K562 (cell line): ENCODE results near the gene ADAP2. TPM values are rescaled to one million over a fixed set of nuclear protein-coding genes. Genes with fewer than 3 reads are reported as not detected.
A peak's percentile ranks its signal among the peaks of the same experiment; 100 is the strongest.

Experiments used
- ATAC-seq: fragments of 200-7000 bp; cut with Tn5 transposase; 3 replicates; pipeline ENCODE4 v1.9.1; 2020; ENCODE audit warnings: moderate library complexity
- BruUV-seq: library from RNA; stranded (reverse); fragments of 400-500 nt; replicated peaks from 2 replicates; lab custom pipeline; 2021; lab: Mats Ljungman, UMichigan
- CTCF ChIA-PET: fragments of 300-600 bp; formaldehyde crosslinking; extraction: SDS; loops from one replicate; lab custom pipeline; 2021; ENCODE audit warnings: low intra/inter-chr PET ratio; lab: Yijun Ruan, JAX
- POLR2A ChIA-PET: fragments of 300-600, 350-650 bp; sonication (Branson Sonifier 250); formaldehyde crosslinking; extraction: SDS; loops from one replicate; lab custom pipeline; 2021; ENCODE audit warnings: antibody characterized with exemption, inconsistent platforms; lab: Yijun Ruan, JAX
- DNase-seq, 4 experiments: peaks; one replicate each; pipeline versions ENCODE4 v3.0.0 to v3.0.0-alpha.2; 2011 to 2018; ENCODE audit warnings: low spot score in 3 of 4, mixed read lengths in 3 of 4; ENCODE audit errors: extremely low read depth in 1 of 4
- FAIRE-seq: peaks from 2 replicates; lab custom pipeline; 2011; peaks lifted over from hg19 to GRCh38; lab: Jason Lieb, UNC
- H2AFZ ChIP-seq: 2 replicates; pipeline ENCODE4 v1.6.0; 2011; ENCODE audit warnings: low read depth, low read length, control low read depth, inconsistent platforms
- H3K27ac ChIP-seq: fragments of 200-600 bp; 3 replicates; pipeline ENCODE4 v1.8.0; 2011; ENCODE audit warnings: low read depth, mild to moderate bottlenecking, control low read depth, inconsistent platforms, low read length, moderate library complexity, mixed read lengths; ENCODE audit errors: extremely low read depth
- H3K27me3 ChIP-seq, 2 experiments: fragments of 300-600 bp in 1 of 2; 2 replicates in 1 of 2; 3 replicates in 1 of 2; pipeline versions ENCODE4 v1.6.0 to v1.8.0; 2011; ENCODE audit warnings: inconsistent platforms in 2 of 2, low read length in 2 of 2, mild to moderate bottlenecking in 1 of 2, mixed read lengths in 1 of 2, moderate library complexity in 1 of 2; ENCODE audit not compliant: control insufficient read depth in 2 of 2, insufficient read depth in 2 of 2
- H3K36me3 ChIP-seq: fragments of 300-600 bp; 3 replicates; pipeline ENCODE4 v1.8.0; 2011; ENCODE audit warnings: mild to moderate bottlenecking, low read length, inconsistent platforms; ENCODE audit not compliant: control insufficient read depth, insufficient read depth
- H3K4me1 ChIP-seq, 2 experiments: fragments of 200-600 bp in 1 of 2; replicated peaks in 1 of 2; 2 replicates in 1 of 2; 3 replicates in 1 of 2; pipeline versions ENCODE4 v1.5.1 to v1.8.0; 2011; ENCODE audit warnings: inconsistent platforms in 2 of 2, low read length in 2 of 2, mild to moderate bottlenecking in 1 of 2, mixed read lengths in 1 of 2, moderate library complexity in 1 of 2; ENCODE audit not compliant: control insufficient read depth in 2 of 2, insufficient read depth in 2 of 2
- H3K4me2 ChIP-seq: 2 replicates; pipeline ENCODE4 v1.6.1; 2011; ENCODE audit warnings: low read length, control low read depth, inconsistent platforms, mixed read lengths; ENCODE audit not compliant: insufficient read depth
- H3K4me3 ChIP-seq: fragments of 200-600 bp; sonication (generic), shearing (Covaris generic); 2 replicates; pipeline ENCODE4 v1.5.1; 2016; ENCODE audit warnings: control low read depth, inconsistent platforms
- H3K79me2 ChIP-seq: fragments of 200-600 bp; 3 replicates; pipeline ENCODE4 v1.8.0; 2011; ENCODE audit warnings: low read length, inconsistent platforms; ENCODE audit not compliant: control insufficient read depth, insufficient read depth
- H3K9ac ChIP-seq, 2 experiments: 2 replicates each; pipeline versions ENCODE4 v1.6.0 to v1.6.1; 2011; ENCODE audit warnings: low read depth in 2 of 2, low read length in 2 of 2, control low read depth in 1 of 2, inconsistent platforms in 1 of 2, mild to moderate bottlenecking in 1 of 2, mixed read lengths in 1 of 2; ENCODE audit not compliant: insufficient read depth in 1 of 2
- H3K9me1 ChIP-seq: one replicate; pipeline ENCODE4 v1.6.0; 2011; ENCODE audit warnings: inconsistent platforms, mild to moderate bottlenecking, low read length, moderate library complexity; ENCODE audit not compliant: control insufficient read depth, insufficient read depth
- H3K9me3 ChIP-seq: replicated peaks from 2 replicates; pipeline ENCODE4 v1.5.1; 2011; ENCODE audit warnings: low read depth, low read length, inconsistent platforms; ENCODE audit not compliant: control insufficient read depth, insufficient read depth
- H4K20me1 ChIP-seq: replicated peaks from 2 replicates; pipeline ENCODE4 v1.6.1; 2011; ENCODE audit warnings: low read length, inconsistent platforms, mixed read lengths; ENCODE audit not compliant: control insufficient read depth, insufficient read depth
- BCOR ChIP-seq: fragments of 450-650 bp; IDR thresholded peaks from 2 replicates; pipeline ENCODE4 v1.6.1; 2016
- C11orf30 ChIP-seq: fragments of 450-650 bp; IDR thresholded peaks from 2 replicates; pipeline ENCODE4 v1.6.1; 2016; ENCODE audit warnings: low read depth, mild to moderate bottlenecking
- HNRNPL ChIP-seq: fragments of 200-400 bp; formaldehyde crosslinking; IDR thresholded peaks from 2 replicates; pipeline ENCODE4 v1.6.1; 2017; ENCODE audit warnings: low read depth, mild to moderate bottlenecking, low read length
- PHB ChIP-seq: fragments of 250-450 bp; sonication (Bioruptor Pico); IDR thresholded peaks from 2 replicates; pipeline ENCODE4 v1.5.0; 2021
- RERE ChIP-seq: sonication (generic); formaldehyde crosslinking; IDR thresholded peaks from 2 replicates; pipeline ENCODE4 v1.8.0; 2023; ENCODE audit warnings: missing genetic modification reagents, mild to moderate bottlenecking, borderline replicate concordance
- RREB1 ChIP-seq: fragments of 250-450 bp; sonication (Bioruptor Pico); IDR thresholded peaks from 2 replicates; pipeline ENCODE4 v1.4.0; 2020
- SUPT5H ChIP-seq: fragments of 450-650 bp; IDR thresholded peaks from 2 replicates; pipeline ENCODE4 v1.6.1; 2016
- TCF3 ChIP-seq: sonication (generic); formaldehyde crosslinking; IDR thresholded peaks from 2 replicates; pipeline ENCODE4 v1.4.0; 2020; ENCODE audit warnings: mild to moderate bottlenecking, missing genetic modification reagents
- ZNF23 ChIP-seq: fragments of 250-450 bp; sonication (Bioruptor Pico); IDR thresholded peaks from 2 replicates; pipeline ENCODE4 v1.4.0; 2020; ENCODE audit warnings: mild to moderate bottlenecking
- ZNF316 ChIP-seq: fragments of 450-650 bp; IDR thresholded peaks from 2 replicates; pipeline ENCODE4 v1.6.1; 2016
- WGBS: fragments of 100-300 bp; shearing (Covaris generic); methylation state at CpG from one replicate; pipeline ENCODE4 v1.1.6; 2016; ENCODE audit warnings: low coverage, mixed read lengths; ENCODE audit not compliant: insufficient coverage; ENCODE audit errors: missing lambda C conversion rate; 5-methylcytosine and 5-hydroxymethylcytosine counted together
- in situ Hi-C: fragments of 300-500 bp; cut with MboI; formaldehyde crosslinking; loops from 4 replicates; pipeline ENCODE4 v1.15.0; 2018; ENCODE audit warnings: inconsistent platforms, mixed read lengths
- intact Hi-C: fragments of 100-400 bp; cut with micrococcal nuclease; formaldehyde crosslinking; loops from 2 replicates; pipeline ENCODE4 v1.14.2; 2022
- polyA plus RNA-seq, 8 experiments: library from polyadenylated mRNA; depleted of rRNA in 4 of 8; stranded (reverse) in 5 of 8; unstranded in 3 of 8; fragments of >200 nt; fragmentation: Nextera tagmentation in 2 of 8; fragmentation: Illumina TruSeq in 1 of 8; extraction: Ambion mirVana in 2 of 8; extraction: Trizol in 1 of 8; gene quantifications; 2 replicates each; pipeline versions ENCODE4 v1.2.1 to v1.2.3, GENCODE V29; 2011 to 2014; ENCODE audit warnings: inconsistent platforms in 1 of 8, missing spikeins in 1 of 8
- total RNA-seq, 7 experiments: library from RNA; depleted of rRNA in 6 of 7; stranded (reverse); fragments of >200 nt in 6 of 7; fragmentation: Illumina TruSeq in 2 of 7; extraction: Trizol in 2 of 7; gene quantifications; 2 replicates each; pipeline versions ENCODE4 v1.2.1 to v1.2.3, GENCODE V29; 2011 to 2021; ENCODE audit warnings: low replicate concordance in 1 of 7

ADAP2 gene
- total and polyA plus RNA-seq, 9 of the 15 experiments (the other 6 are each of a cell fraction or from before 2014, with no cell fraction given), result 0.06 to 0.73 (median 0.23) TPM; not detected in 5

GRCh38 chr17:30990458-30990857 lies 68.7 kb downstream of the ADAP2 start:
- FAIRE-seq (no peak), ATAC-seq (no peak), DNase-seq (no peak)
- in situ Hi-C loops (no loop called here), intact Hi-C loops (no loop called here)
- H3K27me3 ChIP-seq, result peaks cover 3 to 4% of the 10 kb centered on the region in 2 experiments; a peak in 3 of 5 replicates
- no peaks in the 10 kb centered on the region for H4K20me1 ChIP-seq
- no peak overlapping the region for H3K27ac ChIP-seq
- H3K79me2 ChIP-seq, result no peaks in the 10 kb centered on the region
- TF ChIP-seq TCF3 (CRISPR knock-in tag) (no peak), BCOR (no peak), ZNF316 (peak; percentile 55; the same call in 1 of the 2 replicates), C11orf30 (peak; percentile 27; the same call in 1 of the 2 replicates), HNRNPL (no peak), SUPT5H (no peak), RERE (CRISPR knock-in tag) (no peak), RREB1 (no peak), PHB (CRISPR knock-in tag) (no peak), ZNF23 (CRISPR knock-in tag) (no peak)
- ChIA-PET POLR2A (no interaction called here), CTCF (no interaction called here)
- no peaks in the 10 kb centered on the region for H3K36me3 ChIP-seq
- 6% methylated on average over 3 of the region's 3 CpGs for WGBS
- no TSS peak for BruUV-seq
- no peak overlapping the region for H2AFZ ChIP-seq
- no peak overlapping the region for H3K4me2 ChIP-seq
- no peak overlapping the region for H3K9ac ChIP-seq
- no peaks in the 10 kb centered on the region for H3K9me1 ChIP-seq
- H3K4me1 ChIP-seq, result no peaks in the 10 kb centered on the region
- no peaks in the 10 kb centered on the region for H3K9me3 ChIP-seq
- no peak overlapping the region for H3K4me3 ChIP-seq
